Peyer's patch (tissue), 4 donors: ENCODE results near the gene EML4.

Experiments
- CTCF ChIP-seq, 6 experiments: fragments of 450-650 bp in 4 of 6; fragments of 200-600 bp in 2 of 6; sonication (generic) in 1 of 6; IDR thresholded peaks; one replicate each; pipeline ENCODE4 v1.5.1; 2017 to 2019; ENCODE audit warnings: antibody characterized with exemption in 6 of 6, mild to moderate bottlenecking in 3 of 6, moderate library complexity in 1 of 6
- POLR2A ChIP-seq, 2 donors: fragments of 450-650 bp; IDR thresholded peaks; one replicate each; pipeline ENCODE4 v1.5.1; 2017; ENCODE audit warnings: antibody characterized with exemption in 2 of 2, mild to moderate bottlenecking in 2 of 2, moderate library complexity in 2 of 2

GRCh38 chr2:42248846-42249245 lies 79.7 kb downstream of the EML4 start:
- TF ChIP-seq CTCF (IDR thresholded peaks at IDR 0.05), result no peak
- TF ChIP-seq POLR2A (IDR thresholded peaks at IDR 0.05), result no peak
